Subcutaneous adipose tissue (tissue), 4 donors: ENCODE measurements around the gene TSC1. TPM values are rescaled to one million over a fixed set of nuclear protein-coding genes. Genes with fewer than 3 reads are reported as not detected.

ENCODE experiments used
- CTCF ChIP-seq: fragments of 450-650 bp; IDR thresholded peaks from one replicate; pipeline ENCODE4 v1.5.1; 2016; ENCODE audit warnings: low read depth, mild to moderate bottlenecking, control low read depth, antibody characterized with exemption, moderate library complexity
- total RNA-seq, 4 donors: library from RNA; depleted of rRNA; stranded (reverse); fragments of >200 nt; gene quantifications; one replicate each; pipeline ENCODE4 v1.1.0, GENCODE V29; 2016

The TSC1 gene
- total RNA-seq, 4 donors from 2014 or later: 43.4 to 63.1 (median 51.4) TPM

- no peak for TF ChIP-seq CTCF
Measured at GRCh38 chr9:132973713-132974112, 29.3 kb upstream of the TSC1 start.

- TF ChIP-seq CTCF: no peak
Measured at GRCh38 chr9:132973166-132973565, 28.8 kb upstream of the TSC1 start.

GRCh38 chr9:132970324-132971062 is 26.1 kb upstream of the TSC1 start:
- TF ChIP-seq CTCF: no peak

GRCh38 chr9:132969783-132970182 is 25.4 kb upstream of the TSC1 start:
- TF ChIP-seq CTCF: no peak

GRCh38 chr9:132965478-132965877 is 21.1 kb upstream of the TSC1 start:
- no peak for TF ChIP-seq CTCF

- no peak for TF ChIP-seq CTCF
Measured at GRCh38 chr9:132961002-132961401, 16.6 kb upstream of the TSC1 start.

- TF ChIP-seq CTCF: no peak
Measured at GRCh38 chr9:132957805-132958204, 13.4 kb upstream of the TSC1 start.
